ENCODE measurements around the gene NCKAP5. TPM values are rescaled to one million over a fixed set of nuclear protein-coding genes. Genes with fewer than 3 reads are reported as not detected.

Gene NCKAP5
- total and polyA plus RNA-seq, 2 of the 8 experiments (the other 6 are each of a cell fraction or from before 2014, with no cell fraction given) = 0.27 to 0.86 TPM

DNA sequence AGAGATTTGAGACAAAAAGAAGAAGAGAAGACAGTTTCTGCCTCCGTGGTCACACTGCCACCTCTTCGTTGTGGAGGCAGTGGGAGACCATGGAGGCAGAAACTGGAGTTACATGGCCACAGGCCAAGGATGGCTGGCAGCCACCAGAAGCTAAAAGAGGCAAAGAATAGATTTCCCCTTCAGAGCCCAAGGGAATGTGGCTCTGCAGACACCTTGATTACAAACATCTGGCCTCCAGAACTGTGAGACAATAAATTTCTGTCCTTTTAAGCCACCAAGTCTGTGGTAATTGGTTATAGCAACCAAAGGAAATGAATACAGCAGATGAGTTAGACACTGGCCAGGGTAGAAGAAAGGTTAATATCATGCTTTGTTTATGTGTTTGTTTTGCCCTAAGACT lies 477.9 kb downstream of the NCKAP5 start:
- Histone ChIP-seq H3K9me3 (ENCODE audit: insufficient read depth in 2 of 2, low read depth in 1 of 2, low read length in 1 of 2) (no peaks in the 10 kb centered on the region), H3K79me2 (ENCODE audit: control insufficient read depth in 1 of 2, insufficient read depth in 2 of 2, low read length in 2 of 2) (no peaks in the 10 kb centered on the region), H2AFZ (ENCODE audit: low read length) (no peak overlapping the region), H3K4me1 (replicated peaks in 1 of 4; ENCODE audit: control insufficient read depth in 3 of 4, insufficient read depth in 4 of 4, low read length in 3 of 4) (no peaks in the 10 kb centered on the region), H3K27me3 (replicated peaks in 1 of 4; ENCODE audit: control insufficient read depth in 3 of 4, extremely low read depth in 1 of 4, insufficient read depth in 3 of 4, low read length in 3 of 4) (no peaks in the 10 kb centered on the region), H3K4me3 (ENCODE audit: extremely low read depth in 1 of 4, insufficient read depth in 2 of 4, low read depth in 3 of 4, low read length in 4 of 4) (no peak overlapping the region), H3K4ac (replicated peaks; ENCODE audit: insufficient read length, low read depth, low read length) (no peak overlapping the region), H3K14ac (ENCODE audit: insufficient read length) (no peak overlapping the region), H4K91ac (replicated peaks; ENCODE audit: insufficient read length, low read length) (no peak overlapping the region), H2AK5ac (ENCODE audit: low read depth, low read length) (no peak overlapping the region), H3K56ac (replicated peaks; ENCODE audit: insufficient read length, low read depth, low read length) (no peak overlapping the region), H2BK12ac (ENCODE audit: low read depth, low read length) (no peak overlapping the region), H2BK120ac (replicated peaks; ENCODE audit: low read depth, low read length) (no peak overlapping the region), H3K9ac (replicated peaks in 1 of 4; ENCODE audit: extremely low read depth in 1 of 4, low read depth in 3 of 4, low read length in 3 of 4) (no peak overlapping the region), H3K23me2 (ENCODE audit: low read depth, low read length) (no peaks in the 10 kb centered on the region), H3K23ac (ENCODE audit: insufficient read length) (no peak overlapping the region), H3K79me1 (ENCODE audit: low read depth, low read length) (no peaks in the 10 kb centered on the region), H3K36me3 (ENCODE audit: control insufficient read depth in 2 of 4, insufficient read depth in 4 of 4, low read length in 3 of 4) (no peaks in the 10 kb centered on the region), H2BK15ac (ENCODE audit: low read length) (no peak overlapping the region), H3K4me2 (ENCODE audit: insufficient read depth in 1 of 2, low read depth in 2 of 2, low read length in 2 of 2) (no peak overlapping the region), H4K8ac (ENCODE audit: extremely low read depth, insufficient read depth, low read length) (no peak overlapping the region), H4K20me1 (replicated peaks in 1 of 2; ENCODE audit: control insufficient read depth in 1 of 2, insufficient read depth in 2 of 2, low read length in 2 of 2) (no peaks in the 10 kb centered on the region), H2BK5ac (ENCODE audit: low read depth, low read length) (no peak overlapping the region), H3K27ac (ENCODE audit: low read depth, low read length) (no peak overlapping the region), H3K18ac (ENCODE audit: extremely low read depth, low read length) (no peak overlapping the region), H4K5ac (ENCODE audit: insufficient read length, low read depth, low read length) (no peak overlapping the region), H2BK20ac (ENCODE audit: low read length) (no peak overlapping the region)
- no peak for FAIRE-seq
- POLR2A ChIA-PET (ENCODE audit: partially characterized antibody) = no interaction called here
- 97% methylated on average over 2 of the region's 2 CpGs; no CpG with 5 or more reads in 1 of the 2 experiments for WGBS, 2 experiments (ENCODE audit: extremely low coverage in 1 of 2, insufficient coverage in 1 of 2, insufficient read length in 1 of 2, insufficient replicate concordance in 2 of 2, low coverage in 1 of 2, low lambda C conversion rate in 2 of 2, missing lambda C conversion rate in 1 of 2)
- no peak for DNase-seq (ENCODE audit: low read depth in 1 of 2, low spot score in 2 of 2)
- CTCF ChIA-PET (ENCODE audit: partially characterized antibody) = interaction anchor here (0.6 kb wide), 1 partner anchor 116 kb away, joined by 4 read pairs; no protein-coding TSS in a partner anchor
- TF ChIP-seq POLR2A (IDR thresholded peaks at IDR 0.05; ENCODE audit: control extremely low read depth in 1 of 2, low read depth in 2 of 2, low read length in 2 of 2) (no peak), NRF1 (IDR thresholded peaks at IDR 0.05; ENCODE audit: low read depth, low read length) (no peak), ATF2 (IDR thresholded peaks at IDR 0.05; ENCODE audit: low read length) (no peak), SIRT6 (IDR thresholded peaks at IDR 0.05; ENCODE audit: low read length) (no peak), RBBP5 (IDR thresholded peaks at IDR 0.05; ENCODE audit: borderline replicate concordance, low read depth, low read length) (no peak), NANOG (IDR thresholded peaks at IDR 0.05; ENCODE audit: insufficient read depth, low read depth, low read length, poor library complexity, severe bottlenecking) (no peak), CTBP2 (IDR thresholded peaks at IDR 0.05; ENCODE audit: borderline replicate concordance, insufficient read depth, insufficient read length, low read length) (no peak), KDM4A (IDR thresholded peaks at IDR 0.05; ENCODE audit: low read depth, low read length, severe bottlenecking) (no peak), FOSL1 (IDR thresholded peaks at IDR 0.05; ENCODE audit: insufficient read depth, low read depth, low read length) (no peak), TAF1 (IDR thresholded peaks at IDR 0.05; ENCODE audit: low read depth, low read length) (no peak), BCL11A (IDR thresholded peaks at IDR 0.05; ENCODE audit: low read depth in 2 of 2, low read length in 2 of 2) (no peak)
- TF ChIP-seq, protein P1, sequence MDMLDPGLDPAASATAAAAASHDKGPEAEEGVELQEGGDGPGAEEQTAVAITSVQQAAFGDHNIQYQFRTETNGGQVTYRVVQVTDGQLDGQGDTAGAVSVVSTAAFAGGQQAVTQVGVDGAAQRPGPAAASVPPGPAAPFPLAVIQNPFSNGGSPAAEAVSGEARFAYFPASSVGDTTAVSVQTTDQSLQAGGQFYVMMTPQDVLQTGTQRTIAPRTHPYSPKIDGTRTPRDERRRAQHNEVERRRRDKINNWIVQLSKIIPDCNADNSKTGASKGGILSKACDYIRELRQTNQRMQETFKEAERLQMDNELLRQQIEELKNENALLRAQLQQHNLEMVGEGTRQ (IDR thresholded peaks at IDR 0.05; ENCODE audit: low read length) = no peak
